Amygdala (tissue), 56 donors: Measurements from ENCODE around the gene ELK1.
A peak's percentile ranks its signal among the peaks of the same experiment; 100 is the strongest.
"Not testable (repeated sequence)": the region's sequence is repeated elsewhere in the genome, so short reads cannot be mapped to it uniquely, and the experiment has no call there.

ENCODE experiments used
- DNase-seq, 56 donors: peaks; one replicate each; lab custom pipeline; 2025; lab: John Stamatoyannopoulos, UW

The ELK1 gene

GRCh38 chrX:47618923-47619485 is 31.4 kb downstream of the ELK1 start:
- DNase-seq, result no peak

- no peak for DNase-seq
These were observed 35.7 kb downstream of the ELK1 start for GRCh38 chrX:47614618-47615017.

DNA sequence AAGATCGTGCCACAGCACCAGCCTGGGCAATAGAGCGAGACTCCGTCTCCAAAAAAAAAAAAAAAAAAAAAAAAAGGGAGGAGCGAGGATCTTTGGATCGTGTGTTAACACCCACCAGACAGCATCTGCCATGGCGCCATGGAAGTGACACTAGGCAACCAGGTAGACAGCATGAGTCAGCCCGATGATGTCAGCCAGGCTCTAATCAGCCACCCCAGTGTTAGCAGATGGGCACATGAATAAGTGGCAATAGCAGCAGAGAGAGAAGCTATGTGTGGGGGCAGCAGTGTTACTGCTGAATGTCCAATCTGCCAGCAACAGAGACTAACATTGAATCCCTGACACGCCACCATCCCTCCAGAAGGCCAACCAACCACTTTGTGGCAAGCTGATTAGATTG is 37.3 kb downstream of the ELK1 start:
- DNase-seq, result peak in 16 of 56 donors; percentile 1 to 27 (median 6)

GRCh38 chrX:47612418-47612817 is 37.9 kb downstream of the ELK1 start:
- no peak for DNase-seq

DNA sequence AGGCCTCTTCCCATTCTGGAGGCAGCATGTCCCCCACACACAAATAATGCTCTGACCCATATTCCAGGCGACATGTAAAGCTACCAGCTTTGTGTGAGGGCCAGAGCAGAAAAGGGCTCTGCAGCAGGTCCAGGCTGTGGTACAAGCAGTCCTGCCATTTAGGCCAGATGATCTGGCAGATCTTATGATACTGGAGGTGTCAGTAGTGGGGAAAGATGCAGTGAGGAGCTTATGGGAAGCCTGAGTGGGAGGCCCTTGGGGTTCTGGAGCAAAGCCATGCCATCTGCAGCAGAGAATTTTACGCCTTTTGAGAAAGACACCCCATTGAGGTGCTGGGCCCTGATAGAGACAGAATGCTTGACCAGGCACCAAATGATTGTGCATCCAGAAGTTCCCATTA is 38.4 kb downstream of the ELK1 start:
- DNase-seq, result no peak

DNA sequence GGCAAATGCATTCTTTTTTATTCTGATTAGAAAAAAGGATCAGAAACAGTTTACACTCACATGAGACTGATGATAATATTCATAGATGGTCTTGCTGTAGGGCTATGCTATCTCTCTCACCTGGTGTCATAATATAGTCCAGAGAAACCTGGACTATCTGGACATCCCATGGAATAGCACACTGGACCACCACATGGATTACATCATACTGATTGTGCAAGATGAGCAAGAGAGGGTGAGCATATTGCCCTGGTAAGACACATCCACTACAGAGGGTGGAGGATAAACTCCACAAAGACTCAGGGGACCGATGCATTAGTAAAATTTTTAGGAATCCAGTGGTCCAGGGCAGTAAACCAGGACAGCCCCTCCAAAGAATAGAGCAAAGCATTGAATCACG is 38.9 kb downstream of the ELK1 start:
- DNase-seq, result no peak

DNA sequence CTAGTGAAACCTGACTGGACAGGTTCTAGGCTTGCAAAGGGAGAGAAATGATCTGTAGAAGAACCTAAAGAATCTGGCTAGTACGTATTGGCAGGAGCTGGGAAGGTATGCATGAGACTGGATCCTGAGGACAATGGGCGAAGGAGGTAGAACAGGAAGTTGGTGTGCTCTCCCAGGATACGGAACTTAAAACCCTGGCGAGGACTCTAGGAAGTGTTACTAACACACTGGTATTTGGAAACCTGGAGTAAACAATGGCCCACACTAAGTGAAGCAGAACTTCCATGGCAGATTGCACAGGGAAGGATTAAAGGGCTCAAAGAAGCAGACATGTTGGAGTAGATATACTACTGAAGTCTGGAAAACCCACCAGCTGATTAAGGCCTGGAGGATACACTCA is 39.9 kb downstream of the ELK1 start:
- no peak for DNase-seq

GRCh38 chrX:47608130-47608810 is 42.1 kb downstream of the ELK1 start:
- DNase-seq, result peak in 24 of 56 donors; percentile 1 to 35 (median 6)

DNA sequence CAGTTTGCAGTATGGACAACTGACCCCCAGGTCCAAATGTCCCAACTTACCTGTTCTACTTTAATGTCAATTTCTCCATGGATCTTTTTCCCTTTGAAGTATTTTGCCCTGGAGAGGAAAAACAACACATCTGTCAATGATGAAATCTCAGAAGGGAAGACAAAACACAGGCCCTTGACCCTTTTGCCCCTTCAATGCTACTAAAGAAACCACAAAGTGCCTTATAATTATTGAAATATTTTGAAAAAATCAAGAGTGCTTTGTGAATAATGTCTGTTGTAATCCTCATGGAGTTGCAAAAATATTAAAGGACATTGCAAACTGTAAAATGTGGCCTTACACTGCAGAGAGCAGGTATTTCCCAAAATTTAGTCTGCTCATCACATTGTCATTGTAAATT is 43.3 kb downstream of the ELK1 start:
- DNase-seq, result no peak

- no peak for DNase-seq
These were observed 45.3 kb downstream of the ELK1 start for GRCh38 chrX:47605024-47605423.

DNA sequence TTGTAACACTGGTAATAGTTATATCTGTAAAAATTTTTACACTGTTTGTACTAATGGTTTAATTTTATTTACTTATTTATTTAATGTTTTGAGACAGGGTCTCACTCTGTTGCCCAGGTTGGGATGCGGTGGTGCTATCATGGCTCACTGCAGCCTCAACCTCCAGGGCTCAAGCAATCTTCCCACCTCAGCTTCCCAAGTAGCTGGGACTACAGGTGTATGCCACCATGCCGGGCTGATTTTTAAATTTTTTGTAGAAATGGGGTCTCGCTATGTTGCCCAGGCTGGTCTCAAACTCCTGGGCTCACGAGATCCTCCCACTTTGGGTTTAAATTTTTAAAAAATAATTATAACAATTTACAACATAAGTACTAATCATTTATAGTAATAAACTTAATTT is 47.2 kb downstream of the ELK1 start:
- not testable (repeated sequence) for DNase-seq

DNA sequence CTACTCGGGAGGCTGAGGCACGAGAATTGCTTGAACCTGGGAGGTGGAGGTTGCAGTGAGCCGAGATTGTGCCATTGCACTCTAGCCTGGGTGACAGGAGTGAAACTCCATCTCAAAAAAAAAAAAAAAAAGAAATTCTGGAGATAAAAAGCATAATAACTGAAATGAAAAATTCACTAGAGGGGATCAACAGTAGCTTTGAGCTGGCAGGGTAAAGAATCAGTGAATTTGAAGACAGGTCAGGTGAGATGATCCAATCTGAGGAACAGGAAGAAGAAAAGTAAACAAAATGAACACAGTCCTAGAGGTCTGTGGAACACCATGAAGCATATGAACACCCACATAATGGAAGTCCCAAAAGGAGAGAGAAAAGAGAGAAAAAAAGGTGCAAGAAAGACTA is 53.1 kb downstream of the ELK1 start:
- DNase-seq, result no peak

DNA sequence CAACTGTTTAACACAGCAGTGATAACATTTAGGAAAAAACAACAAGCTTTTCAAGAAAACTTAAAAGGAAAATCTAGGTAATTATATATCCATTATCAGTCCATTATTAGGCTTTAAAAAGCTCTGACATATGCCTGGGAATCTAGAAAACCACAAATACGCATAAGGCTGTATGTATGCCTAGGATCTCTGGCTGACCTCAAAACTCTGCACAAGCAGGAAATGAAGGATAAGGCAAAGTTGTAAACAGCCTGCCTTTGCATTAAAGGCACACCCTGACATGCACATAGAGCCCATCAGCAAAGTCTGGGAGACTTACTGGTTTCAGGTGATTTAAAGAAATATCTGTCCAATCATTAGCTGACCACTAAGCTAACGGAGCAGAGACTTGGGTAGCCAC is 54.1 kb downstream of the ELK1 start:
- DNase-seq, result no peak

DNA sequence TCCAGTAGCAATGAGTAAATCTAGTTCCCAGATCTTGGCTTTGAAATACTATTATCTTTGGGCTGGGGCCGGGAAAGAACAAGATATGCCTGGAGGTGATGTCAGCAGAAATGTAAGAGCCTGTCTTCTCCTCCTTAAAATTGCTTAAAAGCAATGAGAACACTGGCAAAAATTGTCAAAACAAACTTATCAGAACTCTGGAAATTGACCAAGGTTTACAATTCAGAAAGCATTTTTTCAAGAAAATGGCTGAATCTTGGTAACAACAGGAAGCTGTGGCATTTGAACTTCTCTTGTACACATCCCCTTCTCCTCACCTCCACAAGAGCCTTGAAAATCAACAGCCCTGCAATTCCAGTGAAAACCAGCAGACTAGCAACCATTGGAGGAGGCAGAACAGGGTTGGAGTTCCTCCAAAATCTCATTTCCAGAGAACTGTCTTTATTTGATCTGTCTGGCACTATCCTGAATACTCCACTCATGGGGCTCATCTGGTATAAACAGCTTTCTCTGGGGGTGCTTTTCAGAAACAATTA is 54.6 kb downstream of the ELK1 start:
- DNase-seq, result no peak

- DNase-seq, result no peak
These were observed 56.8 kb downstream of the ELK1 start for GRCh38 chrX:47593522-47593921.

DNA sequence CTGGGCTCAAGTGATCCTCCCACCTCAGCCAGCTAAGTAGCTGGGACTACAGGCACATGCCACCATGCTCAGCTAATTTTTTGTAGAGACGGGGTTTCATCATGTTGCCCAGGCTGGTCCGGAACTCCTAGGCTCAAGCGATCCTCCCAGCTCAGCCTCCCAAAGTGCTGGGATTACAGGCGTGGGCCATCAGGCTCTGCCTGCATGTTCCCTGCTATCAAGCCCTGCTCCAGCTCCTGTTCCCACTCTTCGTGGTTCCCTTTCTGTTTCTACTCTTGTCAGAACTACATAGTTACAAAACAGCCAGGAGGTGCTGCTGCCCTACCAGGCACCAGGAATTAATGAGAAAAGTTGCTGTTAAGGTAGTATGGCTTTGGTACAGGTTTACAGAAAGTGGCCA is 59.4 kb downstream of the ELK1 start:
- DNase-seq, result no peak

- no peak for DNase-seq
These were observed 62.2 kb downstream of the ELK1 start for GRCh38 chrX:47587906-47588735.

- DNase-seq, result no peak
These were observed 63.1 kb downstream of the ELK1 start for GRCh38 chrX:47587091-47587891.

- DNase-seq, result no peak
These were observed 64.1 kb downstream of the ELK1 start for GRCh38 chrX:47586043-47586787.
